Activated naive CD4-positive, alpha-beta T cell treated with Interleukin-2 at 50 U/mL for 16 hours (primary cell): ENCODE data around the gene TNIK.

Experiments
- DNase-seq: peaks from one replicate; pipeline ENCODE4 v3.0.0-alpha.2; 2020

Gene TNIK

DNA sequence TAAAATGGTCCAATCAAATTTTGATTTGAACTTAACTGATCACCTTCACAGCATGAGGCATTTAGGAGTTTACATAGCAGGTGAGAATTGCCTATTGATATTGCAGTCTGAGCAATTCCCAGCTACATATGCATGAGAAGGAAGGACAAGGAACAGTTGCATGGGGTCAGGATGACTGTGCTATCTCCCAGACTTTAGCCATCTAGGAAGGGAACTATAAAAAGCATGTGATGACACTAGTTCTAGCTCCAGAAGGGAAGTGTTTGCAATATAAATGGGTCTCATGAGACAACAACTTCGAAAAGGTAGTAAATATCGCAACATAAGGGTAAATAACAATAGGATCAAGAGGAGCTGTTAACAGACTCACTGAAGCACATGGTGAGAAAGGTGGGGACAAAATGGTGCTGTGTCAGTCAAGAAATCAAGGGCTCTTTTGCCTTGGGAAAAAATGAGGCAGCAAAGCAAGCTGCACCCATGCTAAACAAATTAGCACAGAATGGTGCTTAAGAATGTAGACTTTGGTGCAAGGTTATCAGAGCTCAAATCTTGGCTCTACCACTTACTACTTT is 343.3 kb downstream of the TNIK start:
- DNase-seq: no peak

GRCh38 chr3:171116365-171116764 is 343.8 kb downstream of the TNIK start:
- DNase-seq: no peak

DNA sequence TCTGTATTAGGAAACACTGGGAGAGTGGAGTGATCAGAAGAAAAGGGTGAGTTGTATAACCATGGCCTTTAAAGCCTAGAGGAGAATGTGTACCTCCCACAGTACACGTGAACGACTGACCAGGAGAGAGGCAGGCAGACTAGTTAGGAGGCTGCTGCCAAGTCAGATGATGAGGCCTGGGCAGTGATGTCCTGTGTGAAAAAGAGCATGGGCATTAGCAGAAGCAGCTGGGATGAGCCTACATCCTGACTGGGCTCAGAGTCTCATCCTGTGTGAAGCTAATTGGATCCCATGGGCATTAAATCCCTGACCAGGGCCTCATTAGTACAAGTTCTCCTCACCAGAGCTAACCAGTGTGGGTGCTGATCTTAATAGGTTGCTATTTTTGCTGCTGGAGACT is 344.5 kb downstream of the TNIK start:
- DNase-seq: no peak

- DNase-seq: no peak
These were observed 346.5 kb downstream of the TNIK start for GRCh38 chr3:171113716-171114115.

DNA sequence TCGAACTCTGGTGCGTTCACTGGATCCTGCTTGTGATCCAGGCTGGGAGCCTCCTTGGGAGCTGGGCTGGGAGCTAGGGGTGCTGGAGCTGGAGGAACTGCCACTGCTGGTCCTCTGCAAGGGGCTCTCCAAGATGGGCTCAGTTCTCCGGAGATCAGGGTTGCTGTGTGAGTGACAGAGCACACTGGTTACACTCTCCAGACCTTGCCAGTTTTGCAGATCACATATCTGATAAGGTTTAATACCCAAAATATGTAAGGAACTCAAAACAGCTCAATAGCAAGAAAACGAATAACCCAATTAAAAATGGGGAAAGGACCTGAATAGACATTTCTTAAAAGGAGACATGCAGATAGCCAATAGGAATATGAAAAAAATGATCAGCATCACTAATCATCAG is 349.5 kb downstream of the TNIK start:
- no peak for DNase-seq

DNA sequence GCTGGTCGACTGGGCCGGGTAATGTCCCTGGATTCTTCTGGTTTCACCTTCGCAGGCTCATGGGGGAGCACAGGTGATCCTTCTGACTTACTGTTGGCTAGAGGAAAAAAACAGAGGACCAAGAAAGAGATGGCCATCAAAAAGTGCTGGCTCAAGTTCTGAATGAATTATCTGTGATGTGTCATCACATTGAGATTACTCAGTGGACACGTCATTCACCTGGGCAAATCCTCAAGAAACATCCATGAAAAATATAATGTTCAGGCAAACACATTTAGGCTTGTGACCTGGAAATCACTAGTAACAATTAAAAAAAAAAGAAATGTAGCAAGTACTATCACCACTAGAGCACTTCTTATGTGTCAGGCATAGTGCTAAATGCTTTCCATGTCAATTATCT is 352.1 kb downstream of the TNIK start:
- no peak for DNase-seq

- no peak for DNase-seq
These were observed 357.0 kb downstream of the TNIK start for GRCh38 chr3:171103185-171103584.

DNA sequence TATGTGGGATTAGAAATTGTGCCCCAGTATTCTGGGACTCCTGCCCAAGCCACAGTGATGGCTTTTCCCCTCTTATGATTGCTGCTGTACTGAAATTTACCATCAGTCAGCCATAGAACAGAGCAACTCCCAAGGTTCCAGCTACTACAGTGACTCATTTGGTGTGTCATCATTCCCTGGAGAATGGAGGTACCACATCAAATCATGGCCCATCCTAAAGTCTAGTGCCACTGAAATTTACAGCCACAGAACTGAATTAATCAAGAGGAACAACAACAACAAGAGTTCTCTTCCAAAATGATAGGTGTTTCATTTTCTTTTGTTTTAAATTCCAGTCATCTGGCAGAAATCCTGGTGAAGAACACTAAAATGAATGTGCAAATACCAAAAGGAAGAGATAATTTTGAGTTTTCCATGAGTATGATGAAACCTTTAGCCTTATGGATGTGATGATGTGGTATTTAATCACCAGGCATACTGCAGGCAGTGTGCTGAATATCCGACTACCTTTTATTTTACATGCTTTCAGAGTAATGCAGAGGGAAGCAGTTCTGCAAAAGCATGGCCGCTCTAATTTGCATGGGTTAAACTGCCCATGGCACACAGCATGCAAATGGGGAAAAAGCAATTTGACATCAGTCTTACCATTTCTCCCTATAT is 358.1 kb downstream of the TNIK start:
- no peak for DNase-seq

DNA sequence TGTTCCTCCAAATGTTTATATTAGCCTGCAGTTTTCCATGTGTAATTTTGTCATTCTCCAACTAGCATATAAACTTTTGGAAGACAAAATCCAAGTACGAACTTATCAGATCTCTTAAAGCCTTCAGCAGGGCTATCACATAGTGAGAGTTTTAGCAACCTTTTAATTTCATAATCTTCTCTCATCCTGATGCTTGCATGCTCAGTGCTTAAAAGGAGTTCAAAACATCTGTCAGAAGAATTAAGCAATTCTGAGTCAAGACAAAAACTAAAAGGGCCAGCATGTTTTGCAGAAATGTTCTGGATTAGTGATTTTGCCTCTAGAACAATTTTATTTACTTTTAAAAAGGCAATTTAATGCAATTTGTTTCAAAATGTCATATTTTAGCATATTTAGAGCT is 360.3 kb downstream of the TNIK start:
- DNase-seq: no peak

DNA sequence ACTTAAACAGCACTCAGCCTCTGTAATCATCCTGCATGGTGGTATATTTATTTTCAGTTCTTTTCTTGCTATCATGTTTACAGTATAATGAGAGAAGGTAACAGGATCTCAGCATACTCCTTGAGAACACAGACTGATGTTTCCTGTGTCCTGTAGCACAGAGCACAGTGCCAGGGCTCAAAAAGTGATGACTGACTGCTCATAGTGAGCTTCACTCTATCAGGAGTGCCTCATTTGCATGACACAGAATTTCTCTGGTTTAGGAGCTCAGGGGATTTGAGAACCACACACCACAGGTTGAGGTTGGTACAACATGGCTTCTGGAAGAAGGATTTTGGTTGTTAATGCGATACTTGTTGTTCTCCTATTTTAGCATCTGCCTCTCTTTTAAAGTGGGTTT is 365.1 kb downstream of the TNIK start:
- no peak for DNase-seq

GRCh38 chr3:171094411-171094810 is 365.8 kb downstream of the TNIK start:
- no peak for DNase-seq

DNA sequence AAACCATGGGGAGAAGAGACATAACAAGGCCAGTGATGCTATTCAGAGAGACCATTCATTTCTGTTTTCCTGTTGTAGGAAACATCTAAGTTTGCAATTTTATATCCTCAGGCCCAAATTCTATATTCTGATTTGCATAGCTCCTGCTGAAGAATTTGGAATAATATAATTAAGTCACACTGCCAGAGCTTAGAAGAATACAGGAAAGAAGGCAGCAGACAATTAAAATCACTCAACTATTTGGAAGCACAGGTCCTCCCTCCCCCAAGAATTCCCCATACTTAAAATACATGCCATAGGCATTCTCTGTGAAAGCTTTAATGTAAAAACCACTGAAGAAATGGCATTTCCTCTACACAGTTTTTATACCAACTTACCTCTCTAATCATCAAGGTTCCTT is 366.7 kb downstream of the TNIK start:
- DNase-seq: no peak

DNA sequence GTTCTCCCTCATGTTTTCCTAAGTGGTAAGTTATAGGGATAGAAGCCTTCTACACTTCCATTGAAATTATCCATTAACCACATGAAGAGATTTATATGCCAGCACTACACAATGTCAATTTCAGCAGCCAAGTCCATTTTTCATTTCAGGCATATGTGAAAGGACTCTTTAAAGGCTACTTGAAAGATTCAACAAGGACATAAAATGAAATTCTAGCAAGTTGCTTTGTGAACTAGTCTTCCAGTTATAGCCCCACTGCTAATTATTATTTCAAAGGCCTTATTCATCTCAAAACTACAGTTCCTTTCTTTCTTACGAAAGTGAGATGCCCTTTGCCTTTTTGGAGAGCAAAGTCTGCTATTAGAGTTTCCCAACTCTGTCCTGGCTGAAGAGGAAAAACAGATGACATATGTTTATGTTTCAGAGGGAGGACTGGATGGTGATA is 367.7 kb downstream of the TNIK start:
- DNase-seq: no peak

GRCh38 chr3:171090321-171090720 is 369.9 kb downstream of the TNIK start:
- no peak for DNase-seq

DNA sequence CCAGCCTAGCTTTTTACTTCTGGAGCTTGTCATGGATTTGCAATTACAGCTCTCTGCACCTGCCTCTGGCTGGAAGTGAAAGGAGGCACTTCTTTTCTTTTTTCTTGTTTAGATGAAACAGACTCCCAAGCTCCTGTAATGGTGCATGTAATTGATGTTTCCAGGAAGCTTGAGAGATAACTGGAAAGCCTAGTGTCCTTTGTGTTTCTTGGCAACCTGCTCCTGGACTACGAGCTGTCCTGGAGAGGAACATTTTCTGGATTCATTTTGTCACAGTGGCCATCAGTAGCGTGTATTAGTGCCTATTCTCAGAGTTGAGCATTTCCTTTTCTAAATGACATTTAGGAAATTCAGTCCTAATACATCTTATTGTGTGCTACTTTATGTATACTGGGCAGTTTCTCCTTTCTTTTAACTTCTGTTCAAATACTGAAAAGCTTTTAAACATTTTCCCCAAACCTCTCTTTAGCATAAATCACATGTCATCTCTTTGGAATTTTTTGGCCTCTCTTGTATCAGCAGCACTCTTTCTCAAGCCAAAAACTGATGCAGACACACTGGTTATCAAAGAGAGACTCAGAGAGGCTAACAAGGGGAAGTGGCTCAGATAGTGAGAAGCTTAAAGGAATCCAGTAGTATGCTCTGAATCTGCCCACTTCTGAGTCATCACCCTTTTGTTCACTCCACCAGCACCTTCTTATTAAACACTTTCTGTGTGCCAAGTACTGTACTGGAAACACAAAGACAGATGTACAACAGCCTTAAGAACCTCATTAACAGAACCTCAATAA is 371.0 kb downstream of the TNIK start:
- no peak for DNase-seq

GRCh38 chr3:171088496-171088895 is 371.7 kb downstream of the TNIK start:
- no peak for DNase-seq

- no peak for DNase-seq
These were observed 373.3 kb downstream of the TNIK start for GRCh38 chr3:171086914-171087313.

DNA sequence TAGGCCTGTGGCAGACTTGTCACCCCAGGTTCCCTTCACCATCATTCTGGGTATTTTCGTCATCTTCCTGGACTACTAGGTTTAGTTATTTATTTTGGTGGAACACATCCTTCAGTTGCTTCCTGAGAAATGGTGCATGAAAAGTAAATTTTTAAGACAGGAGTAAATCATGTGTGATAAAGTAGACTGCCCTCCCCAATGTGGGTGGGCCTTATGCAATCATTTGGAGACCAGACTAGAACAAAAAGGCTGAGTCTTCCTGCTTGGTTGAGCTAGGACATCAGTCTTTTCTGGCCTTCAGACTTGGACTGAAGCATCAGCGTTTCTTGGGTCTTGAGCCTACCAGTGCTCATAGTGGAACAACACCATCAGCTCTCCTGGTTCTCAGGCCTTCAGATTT is 382.9 kb downstream of the TNIK start:
- no peak for DNase-seq

GRCh38 chr3:171072432-171072831 is 387.8 kb downstream of the TNIK start:
- no peak for DNase-seq

- no peak for DNase-seq
These were observed 391.5 kb downstream of the TNIK start for GRCh38 chr3:171068658-171069057.

- no peak for DNase-seq
These were observed 394.0 kb downstream of the TNIK start for GRCh38 chr3:171066206-171066605.

- no peak for DNase-seq
These were observed 394.5 kb downstream of the TNIK start for GRCh38 chr3:171065732-171066131.

DNA sequence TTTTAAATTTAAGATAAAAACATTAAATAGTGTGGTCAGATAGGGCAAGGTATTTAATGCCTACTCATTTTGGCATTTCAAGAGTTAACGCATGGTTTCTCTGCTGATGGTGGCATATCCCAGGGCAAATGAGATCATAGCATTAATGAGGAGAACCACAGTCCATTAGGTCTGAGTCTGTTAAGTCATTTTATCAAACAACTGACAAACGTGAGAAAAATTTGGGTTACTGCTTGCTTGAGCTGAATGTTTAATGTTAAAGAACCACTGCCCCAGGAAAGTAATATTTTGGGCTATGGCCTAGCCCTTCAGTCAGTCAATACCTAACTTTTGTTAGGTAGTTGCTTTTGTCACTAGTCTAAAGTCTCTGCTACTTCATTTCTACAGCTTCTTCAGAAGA is 395.7 kb downstream of the TNIK start:
- no peak for DNase-seq

GRCh38 chr3:171061749-171062148 is 398.5 kb downstream of the TNIK start:
- DNase-seq: no peak
